K562 (cell line): Measurements from ENCODE around the gene CAMP. TPM values are rescaled to one million over a fixed set of nuclear protein-coding genes. Genes with fewer than 3 reads are reported as not detected.

Experiments
- CAMTA2 ChIP-seq: fragments of 250-450 bp; sonication (Bioruptor Pico); conservative IDR thresholded peaks from 2 replicates; pipeline ENCODE4 v1.5.1; 2022
- CEBPB ChIP-seq: fragments of 450-650 bp; IDR thresholded peaks from 2 replicates; pipeline ENCODE4 v1.6.1; 2016; ENCODE audit warnings: missing genetic modification characterization, missing compliant biosample characterization
- CHD2 ChIP-seq: IDR thresholded peaks from 2 replicates; pipeline ENCODE4 v1.6.1; 2011; ENCODE audit warnings: low read depth, low read length
- CREB1 ChIP-seq, 2 experiments: sonication (generic) in 1 of 2; formaldehyde crosslinking in 1 of 2; IDR thresholded peaks; 2 replicates each; pipeline versions ENCODE4 v1.6.1 to v1.8.0; 2012 to 2022; ENCODE audit warnings: inconsistent platforms in 1 of 2, mild to moderate bottlenecking in 1 of 2, missing genetic modification reagents in 1 of 2, moderate library complexity in 1 of 2
- DACH1 ChIP-seq: fragments of 450-650 bp; IDR thresholded peaks from 2 replicates; pipeline ENCODE4 v1.6.1; 2018; ENCODE audit not compliant: partially characterized antibody
- EP400 ChIP-seq: fragments of 450-650 bp; IDR thresholded peaks from 2 replicates; pipeline ENCODE4 v1.6.1; 2017; ENCODE audit warnings: antibody characterized with exemption, mild to moderate bottlenecking, moderate library complexity
- FOXJ3 ChIP-seq: sonication (generic); formaldehyde crosslinking; IDR thresholded peaks from 2 replicates; pipeline ENCODE4 v1.4.0; 2020; ENCODE audit warnings: mild to moderate bottlenecking, missing genetic modification reagents
- GTF2B ChIP-seq: IDR thresholded peaks from 2 replicates; pipeline ENCODE4 v1.6.1; 2011; ENCODE audit not compliant: insufficient read length; ENCODE audit errors: extremely low read depth
- KLF13 ChIP-seq: fragments of 450-650 bp; IDR thresholded peaks from 2 replicates; pipeline ENCODE4 v1.6.1; 2016; ENCODE audit warnings: missing genetic modification characterization, low read depth, mild to moderate bottlenecking, missing compliant biosample characterization, moderate library complexity, borderline replicate concordance
- MTA2 ChIP-seq: fragments of 450-650 bp; IDR thresholded peaks from 2 replicates; pipeline ENCODE4 v1.6.1; 2016; ENCODE audit warnings: low read depth
- POLR2AphosphoS5 ChIP-seq: IDR thresholded peaks from 2 replicates; pipeline ENCODE4 v1.6.1; 2011; ENCODE audit warnings: mild to moderate bottlenecking, low read depth, low read length, moderate library complexity; ENCODE audit not compliant: control insufficient read depth, insufficient read depth
- PRMT5 ChIP-seq: sonication (generic); formaldehyde crosslinking; IDR thresholded peaks from 2 replicates; pipeline ENCODE4 v1.5.0; 2020; ENCODE audit warnings: missing genetic modification reagents
- RNF2 ChIP-seq: sonication (generic); IDR thresholded peaks from 2 replicates; pipeline ENCODE4 v1.6.1; 2016
- SPI1 ChIP-seq: IDR thresholded peaks from 2 replicates; pipeline ENCODE4 v1.6.1; 2011; ENCODE audit warnings: low read depth, low read length, control low read depth, borderline replicate concordance
- SUPT5H ChIP-seq: fragments of 450-650 bp; IDR thresholded peaks from 2 replicates; pipeline ENCODE4 v1.6.1; 2016
- TAF1 ChIP-seq: IDR thresholded peaks from 2 replicates; pipeline ENCODE4 v1.6.1; 2011; ENCODE audit warnings: mild to moderate bottlenecking, low read length, moderate library complexity; ENCODE audit not compliant: insufficient read depth, control insufficient read depth, severe bottlenecking; ENCODE audit errors: extremely low read depth
- THRAP3 ChIP-seq: fragments of 450-650 bp; IDR thresholded peaks from 2 replicates; pipeline ENCODE4 v1.6.1; 2016; ENCODE audit warnings: mild to moderate bottlenecking, inconsistent platforms, borderline replicate concordance
- U2AF2 ChIP-seq: fragments of 200-400 bp; formaldehyde crosslinking; optimal IDR thresholded peaks from 2 replicates; pipeline ENCODE3; 2017; ENCODE audit warnings: low read depth, mild to moderate bottlenecking, low read length
- ZNF444 ChIP-seq: fragments of 250-450 bp; sonication (Bioruptor Pico); IDR thresholded peaks from 2 replicates; pipeline ENCODE4 v1.4.0; 2020; ENCODE audit warnings: mild to moderate bottlenecking, moderate library complexity
- polyA plus RNA-seq, 8 experiments: library from polyadenylated mRNA; depleted of rRNA in 4 of 8; stranded (reverse) in 5 of 8; unstranded in 3 of 8; fragments of >200 nt; fragmentation: Nextera tagmentation in 2 of 8; fragmentation: Illumina TruSeq in 1 of 8; extraction: Ambion mirVana in 2 of 8; extraction: Trizol in 1 of 8; gene quantifications; 2 replicates each; pipeline versions ENCODE4 v1.2.1 to v1.2.3, GENCODE V29; 2011 to 2014; ENCODE audit warnings: inconsistent platforms in 1 of 8, missing spikeins in 1 of 8
- total RNA-seq, 7 experiments: library from RNA; depleted of rRNA in 6 of 7; stranded (reverse); fragments of >200 nt in 6 of 7; fragmentation: Illumina TruSeq in 2 of 7; extraction: Trizol in 2 of 7; gene quantifications; 2 replicates each; pipeline versions ENCODE4 v1.2.1 to v1.2.3, GENCODE V29; 2011 to 2021; ENCODE audit warnings: low replicate concordance in 1 of 7
- TF ChIP-seq, protein P1 (sequence below): sonication (generic); formaldehyde crosslinking; IDR thresholded peaks from 2 replicates; pipeline ENCODE4 v1.8.0; 2022; ENCODE audit warnings: missing genetic modification reagents, mild to moderate bottlenecking, moderate library complexity, borderline replicate concordance
- TF ChIP-seq, protein P2 (sequence below), 2 experiments: IDR thresholded peaks in 1 of 2; conservative IDR thresholded peaks in 1 of 2; 2 replicates each; pipeline ENCODE4 v1.6.1; 2016; ENCODE audit warnings: low read depth in 2 of 2, mild to moderate bottlenecking in 1 of 2, missing compliant biosample characterization in 1 of 2, missing genetic modification characterization in 1 of 2, moderate library complexity in 1 of 2

Gene CAMP
- total and polyA plus RNA-seq, 9 of the 15 experiments (the other 6 are each of a cell fraction or from before 2014, with no cell fraction given): 0.22 TPM; not detected in 8

GRCh38 chr3:48188266-48189201 lies 34.8 kb upstream of the CAMP start, which contains the start of gene CDC25A (continued):
- TF ChIP-seq CHD2: peak; percentile 55
- peak; percentile 83 for TF ChIP-seq POLR2AphosphoS5
- no peak for TF ChIP-seq CREB1 (IDR thresholded peaks at IDR 0.05)
- 0 out of 2 replicates have a peak, but pooled peaks have one; percentile 8 for TF ChIP-seq CREB1 (CRISPR knock-in tag; IDR thresholded peaks at IDR 0.05)
- TF ChIP-seq TAF1: peak; percentile 73
- TF ChIP-seq SPI1: no peak
- TF ChIP-seq GTF2B: peak; percentile 24
- no peak for TF ChIP-seq U2AF2
- TF ChIP-seq RNF2: 0 out of 2 replicates have a peak, but pooled peaks have one; percentile 33
- no peak for TF ChIP-seq THRAP3
- no peak for TF ChIP-seq ZNF444 (CRISPR knock-in tag)
- peak; percentile 76 for TF ChIP-seq SUPT5H
- no peak for TF ChIP-seq CEBPB (tag)
- TF ChIP-seq, protein P1, sequence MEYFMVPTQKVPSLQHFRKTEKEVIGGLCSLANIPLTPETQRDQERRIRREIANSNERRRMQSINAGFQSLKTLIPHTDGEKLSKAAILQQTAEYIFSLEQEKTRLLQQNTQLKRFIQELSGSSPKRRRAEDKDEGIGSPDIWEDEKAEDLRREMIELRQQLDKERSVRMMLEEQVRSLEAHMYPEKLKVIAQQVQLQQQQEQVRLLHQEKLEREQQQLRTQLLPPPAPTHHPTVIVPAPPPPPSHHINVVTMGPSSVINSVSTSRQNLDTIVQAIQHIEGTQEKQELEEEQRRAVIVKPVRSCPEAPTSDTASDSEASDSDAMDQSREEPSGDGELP (CRISPR knock-in tag): peak; percentile 99
- no peak for TF ChIP-seq MTA2
- peak; percentile 88 for TF ChIP-seq DACH1
- TF ChIP-seq, protein P2, sequence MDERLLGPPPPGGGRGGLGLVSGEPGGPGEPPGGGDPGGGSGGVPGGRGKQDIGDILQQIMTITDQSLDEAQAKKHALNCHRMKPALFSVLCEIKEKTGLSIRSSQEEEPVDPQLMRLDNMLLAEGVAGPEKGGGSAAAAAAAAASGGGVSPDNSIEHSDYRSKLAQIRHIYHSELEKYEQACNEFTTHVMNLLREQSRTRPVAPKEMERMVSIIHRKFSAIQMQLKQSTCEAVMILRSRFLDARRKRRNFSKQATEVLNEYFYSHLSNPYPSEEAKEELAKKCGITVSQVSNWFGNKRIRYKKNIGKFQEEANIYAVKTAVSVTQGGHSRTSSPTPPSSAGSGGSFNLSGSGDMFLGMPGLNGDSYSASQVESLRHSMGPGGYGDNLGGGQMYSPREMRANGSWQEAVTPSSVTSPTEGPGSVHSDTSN (CRISPR knock-in tag; IDR thresholded peaks at IDR 0.05; ENCODE audit: low read depth): 0 out of 2 replicates have a peak, but pooled peaks have one; percentile 24
- TF ChIP-seq, protein P2 (tag; conservative IDR thresholded peaks at IDR 0.05; ENCODE audit: low read depth): peak; percentile 94
- TF ChIP-seq CAMTA2 (CRISPR knock-in tag): no peak
- peak; percentile 100 for TF ChIP-seq KLF13 (tag)
- TF ChIP-seq PRMT5 (CRISPR knock-in tag): no peak
- peak; percentile 90 for TF ChIP-seq EP400
- TF ChIP-seq FOXJ3: no peak
